ENCODE data around the gene TBC1D9B.

Gene TBC1D9B

DNA sequence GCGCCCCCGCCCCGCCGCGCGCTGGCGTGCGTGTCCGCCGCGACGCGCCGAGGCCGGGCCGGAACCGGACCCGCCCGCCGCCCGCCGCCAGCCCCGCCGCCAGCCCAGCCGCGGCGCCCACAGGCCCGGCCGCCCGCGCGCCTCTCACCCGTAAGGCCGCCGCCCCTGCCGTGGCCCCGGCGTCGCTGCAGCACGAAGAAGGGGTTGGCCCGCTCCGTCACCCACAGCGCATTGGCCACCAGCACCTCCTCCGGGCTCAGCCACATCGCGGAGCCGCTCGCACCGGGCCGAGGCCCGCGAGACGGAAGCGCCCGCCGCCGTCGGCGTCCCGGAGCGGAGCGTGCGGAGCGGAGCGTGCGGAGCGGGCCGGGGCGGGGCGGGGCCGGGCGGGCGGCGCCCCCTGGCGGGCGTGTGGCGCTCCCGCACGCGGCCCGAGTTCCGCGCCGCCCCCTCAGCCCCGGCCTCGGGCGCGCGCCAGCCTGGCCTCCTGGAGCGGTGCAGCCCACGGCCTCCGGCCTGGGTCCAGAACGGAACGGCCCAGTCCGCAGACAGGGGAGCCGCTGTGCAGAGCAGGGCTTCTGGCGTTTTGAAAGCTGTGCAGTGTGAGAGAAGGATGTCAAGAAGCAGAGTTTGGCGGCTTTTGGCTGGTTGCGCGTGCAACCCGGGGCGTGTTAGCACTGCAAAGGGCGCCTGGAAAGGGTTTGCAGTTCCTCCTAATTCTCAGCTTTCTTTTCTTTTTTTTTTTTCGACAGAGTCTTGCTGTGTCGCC, at the start of gene TBC1D9B:
TSS of gene TBC1D9B (minus strand) at position 342 of the 769 bp plus-strand sequence. CDS start at position 266, 76 bp downstream.
- peak; percentile 70 for DNase-seq

DNA sequence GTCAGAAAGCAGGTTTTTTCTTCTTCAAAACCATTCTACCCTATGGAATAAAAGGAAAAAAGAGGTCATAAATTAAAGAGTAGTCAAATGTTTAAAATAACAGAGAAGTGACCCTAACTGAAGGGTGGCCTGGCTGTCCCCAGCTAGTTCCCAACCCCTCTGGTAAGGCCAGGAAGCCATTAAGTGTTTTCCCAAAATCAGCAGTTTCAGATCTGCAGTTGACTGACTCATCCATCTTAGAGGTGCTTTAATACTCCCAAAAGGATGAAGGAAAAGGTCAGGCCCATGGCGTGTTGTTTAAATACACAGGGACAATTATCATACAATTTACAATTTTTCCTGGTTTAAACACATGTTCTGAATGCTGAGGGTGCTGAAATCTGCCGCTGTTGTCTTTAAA, 47.9 kb upstream of the TBC1D9B start:
- DNase-seq = no peak

DNA sequence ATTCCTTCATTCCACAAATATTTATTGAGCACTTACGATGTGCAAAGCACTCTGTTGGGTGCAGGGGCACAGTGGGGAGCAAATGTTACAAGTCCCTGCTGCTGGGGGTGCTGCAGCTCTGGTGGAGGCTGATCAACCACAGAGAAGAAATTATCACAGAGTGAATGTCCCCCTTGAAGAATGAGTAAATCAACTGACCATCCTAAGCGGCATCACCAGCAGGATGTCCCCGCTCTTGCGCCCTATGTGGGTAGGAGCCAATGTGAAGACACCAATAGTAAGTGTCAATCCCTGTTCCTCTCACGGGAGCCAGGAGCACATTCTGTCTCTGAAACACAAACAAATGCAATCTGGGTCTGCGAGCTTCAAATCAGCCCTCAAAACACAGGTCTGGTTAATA, 47.4 kb upstream of the TBC1D9B start:
- no peak for DNase-seq

DNA sequence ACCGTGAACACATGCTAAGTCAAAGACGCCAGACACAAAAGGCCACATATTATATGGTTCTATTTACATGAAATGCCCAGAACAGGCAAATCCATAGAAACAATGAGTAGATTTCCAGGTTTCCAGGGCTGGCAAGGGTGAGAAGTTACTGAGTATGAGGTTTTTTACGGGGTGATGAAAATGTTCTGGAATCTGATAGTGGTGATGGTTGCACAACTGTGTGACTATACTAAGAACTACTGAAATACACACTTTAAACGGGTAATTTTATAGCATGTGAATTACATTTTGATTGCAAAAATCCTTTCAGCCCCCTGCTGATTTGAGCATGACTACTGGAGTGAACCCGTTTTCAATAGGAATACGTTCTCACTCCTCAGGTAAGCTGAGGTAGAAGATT, 46.7 kb upstream of the TBC1D9B start:
- DNase-seq = no peak

DNA sequence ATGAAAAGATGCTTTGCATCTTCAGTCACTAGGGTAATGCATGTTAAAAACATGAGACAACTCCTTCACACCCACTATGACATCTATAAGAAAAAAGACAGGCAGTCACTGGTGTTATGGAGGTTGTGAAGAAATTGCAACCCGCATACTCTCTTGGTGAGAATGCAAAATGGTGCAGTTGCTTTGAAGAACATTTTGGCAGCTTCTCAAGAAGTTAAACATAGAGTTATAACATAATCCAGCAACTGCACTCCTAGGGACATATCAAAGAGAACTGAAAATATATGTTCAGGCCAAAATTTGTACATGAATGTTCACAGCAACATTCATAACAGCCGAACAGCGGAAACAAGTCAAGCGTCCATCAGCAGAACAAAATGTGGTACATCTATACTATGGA, 46.3 kb upstream of the TBC1D9B start:
- no peak for DNase-seq

DNA sequence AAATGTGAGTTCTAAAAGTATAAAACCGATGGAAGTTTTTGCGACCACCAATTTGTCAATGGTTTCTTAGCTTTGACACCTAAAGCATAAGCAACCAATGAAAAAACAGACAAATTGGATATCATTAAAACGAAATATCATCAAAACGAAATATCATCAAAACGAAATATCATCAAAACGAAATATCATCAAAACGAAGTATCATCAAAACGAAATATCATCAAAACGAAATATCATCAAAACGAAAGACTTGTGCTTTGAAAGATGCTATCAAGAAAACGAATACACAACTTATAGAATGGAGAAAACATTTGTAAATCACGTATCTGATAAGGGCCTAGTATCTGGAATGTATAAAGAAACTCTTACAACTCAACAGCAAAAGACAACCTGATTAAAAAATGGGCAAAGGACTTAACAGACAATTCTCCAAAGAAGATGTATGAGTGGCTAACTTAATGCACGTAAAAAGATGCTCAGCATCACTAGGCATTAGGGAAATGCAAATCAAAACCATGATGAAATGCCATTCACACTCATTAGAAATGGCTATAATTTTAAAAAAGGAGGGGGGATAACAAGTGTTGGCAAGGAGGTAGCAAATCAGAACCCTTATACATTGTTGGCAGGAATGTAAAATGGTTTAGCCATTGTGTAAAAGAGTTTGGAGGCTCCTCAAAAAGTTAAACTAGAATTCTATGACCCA, 29.4 kb upstream of the TBC1D9B start:
- DNase-seq = no peak

DNA sequence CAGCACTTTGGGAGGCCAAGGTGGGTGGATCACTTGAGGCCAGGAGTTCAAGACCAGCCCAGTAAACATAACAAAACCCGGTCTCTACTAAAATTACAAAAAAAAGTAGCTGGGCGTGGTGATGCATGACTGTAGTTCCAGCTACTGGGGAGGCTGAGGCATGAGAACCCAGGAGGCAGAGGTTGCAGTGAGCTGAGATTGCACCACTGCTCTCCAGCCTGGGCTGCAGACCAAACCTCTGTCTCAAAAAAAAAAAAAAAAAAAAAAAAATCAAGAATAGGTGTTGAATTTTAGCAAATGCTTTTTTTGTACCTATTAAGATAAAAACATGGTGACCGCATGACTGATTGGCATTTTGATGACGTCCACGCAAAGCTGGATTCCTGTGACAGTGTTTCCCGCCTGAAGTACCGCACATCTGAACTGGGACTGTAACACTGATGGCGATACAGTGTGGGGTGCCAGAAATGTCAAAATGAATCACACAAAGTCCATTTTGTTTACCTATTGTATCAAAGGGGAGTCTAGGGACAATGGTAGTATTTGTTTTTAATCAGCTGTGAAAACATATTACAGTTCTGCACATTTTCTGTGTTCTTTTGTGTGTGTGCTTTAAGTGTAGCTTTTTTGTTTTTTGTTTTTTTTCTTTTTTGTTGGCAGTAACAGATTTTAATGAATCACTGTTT, 23.2 kb upstream of the TBC1D9B start:
- DNase-seq = no peak

DNA sequence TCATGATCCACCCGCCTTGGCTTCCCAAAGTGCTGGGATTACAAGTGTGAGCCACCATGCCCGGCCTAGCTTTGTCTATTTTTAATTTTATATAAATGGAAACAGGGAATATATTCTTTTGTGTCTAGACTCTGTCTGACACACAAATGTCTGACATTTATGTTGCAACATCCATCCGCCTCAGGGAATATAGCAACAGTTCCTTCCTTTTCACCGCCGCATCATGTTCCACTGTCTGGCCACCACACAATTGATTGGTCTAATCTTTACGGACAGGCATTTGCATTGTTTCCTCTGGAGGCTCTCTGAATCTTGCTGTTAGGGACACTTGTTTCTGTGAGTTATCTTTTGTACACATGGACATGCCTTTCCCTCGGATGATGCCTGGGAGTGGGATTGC, 20.1 kb upstream of the TBC1D9B start:
- no peak for DNase-seq

DNA sequence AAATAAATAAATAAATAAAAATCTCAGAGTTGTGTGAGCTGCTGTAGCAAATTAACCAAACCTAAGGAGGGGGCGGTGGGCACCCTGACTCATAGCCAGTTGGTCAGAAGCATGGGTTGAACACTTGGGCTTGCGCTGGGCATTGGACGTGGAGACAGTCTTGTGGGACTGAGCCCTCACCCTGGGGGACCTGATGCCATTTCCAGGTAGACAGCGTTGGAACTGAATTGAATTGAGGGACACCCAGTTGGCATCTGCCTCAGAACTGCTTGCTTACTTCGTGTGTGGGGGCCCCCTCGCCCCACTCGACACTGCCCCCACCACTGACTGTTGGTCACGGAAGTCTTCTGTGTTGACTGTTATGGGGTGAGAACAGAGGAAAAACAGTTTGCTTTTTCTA, 19.0 kb upstream of the TBC1D9B start:
- no peak for DNase-seq

DNA sequence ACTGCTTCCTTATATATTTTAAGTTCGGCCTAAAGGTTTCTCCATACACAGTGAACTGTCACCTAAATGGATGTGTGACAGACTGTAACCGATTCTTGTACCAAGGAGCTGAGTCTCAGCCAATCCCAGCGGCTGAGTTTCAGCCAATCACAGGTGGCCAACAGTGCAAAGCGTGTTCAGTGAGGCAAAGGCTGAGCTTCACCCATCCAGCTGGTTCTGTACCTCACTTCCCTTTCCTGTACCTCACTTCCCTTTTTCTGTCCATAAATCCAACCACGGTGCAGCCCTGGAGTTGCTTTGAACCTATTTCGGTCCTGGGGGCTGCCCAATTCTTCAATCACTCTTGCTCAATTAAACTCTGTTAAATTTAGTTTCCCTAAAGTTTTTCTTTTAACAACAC, 15.7 kb upstream of the TBC1D9B start:
- DNase-seq = no peak

DNA sequence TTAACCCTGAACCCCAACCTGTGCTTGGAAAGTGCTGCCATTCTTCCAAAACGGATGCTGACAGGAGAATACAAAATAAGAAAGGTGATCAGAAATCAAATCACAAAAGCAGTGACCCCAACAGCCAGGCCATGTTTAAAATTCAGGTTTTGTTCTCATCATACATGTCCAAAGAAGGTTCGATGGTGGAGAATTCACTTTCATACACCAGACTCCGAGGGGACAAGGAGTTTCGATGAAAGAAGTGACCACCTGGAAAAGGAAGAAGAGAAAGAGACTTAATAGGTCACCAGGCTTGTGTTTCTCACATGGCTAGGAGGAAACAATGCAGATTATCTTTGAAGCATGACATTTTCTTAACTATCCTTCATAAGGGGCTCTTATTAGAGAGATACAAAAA, 12.5 kb upstream of the TBC1D9B start:
- no peak for DNase-seq

DNA sequence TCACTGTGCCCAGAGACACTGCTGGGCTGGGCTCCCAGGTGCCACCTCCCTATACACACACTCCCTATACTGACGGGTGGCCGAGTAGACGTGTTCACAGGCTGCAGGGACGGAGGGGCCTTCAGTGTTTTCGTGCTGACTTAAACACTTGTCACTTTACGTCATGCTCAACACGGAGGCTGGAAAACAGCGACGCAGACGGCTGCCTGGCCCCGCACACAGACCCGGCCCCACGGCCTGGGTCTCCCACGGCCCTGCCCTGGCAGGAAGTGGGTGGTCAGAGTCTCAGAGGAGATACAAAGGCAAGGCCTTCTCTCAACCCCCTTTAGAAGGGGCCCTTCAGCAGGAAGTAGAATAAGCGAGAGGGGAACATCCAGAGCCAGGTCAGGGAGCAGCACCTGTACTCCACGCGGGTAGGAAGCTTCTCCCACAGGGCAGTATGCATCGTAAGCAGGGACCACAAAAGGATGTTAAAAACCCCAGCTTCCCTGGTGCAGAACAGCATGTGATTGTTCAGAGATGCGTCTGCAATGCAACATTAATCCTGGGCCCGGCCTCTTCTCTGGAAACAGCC, 11.9 kb upstream of the TBC1D9B start:
- DNase-seq = no peak

DNA sequence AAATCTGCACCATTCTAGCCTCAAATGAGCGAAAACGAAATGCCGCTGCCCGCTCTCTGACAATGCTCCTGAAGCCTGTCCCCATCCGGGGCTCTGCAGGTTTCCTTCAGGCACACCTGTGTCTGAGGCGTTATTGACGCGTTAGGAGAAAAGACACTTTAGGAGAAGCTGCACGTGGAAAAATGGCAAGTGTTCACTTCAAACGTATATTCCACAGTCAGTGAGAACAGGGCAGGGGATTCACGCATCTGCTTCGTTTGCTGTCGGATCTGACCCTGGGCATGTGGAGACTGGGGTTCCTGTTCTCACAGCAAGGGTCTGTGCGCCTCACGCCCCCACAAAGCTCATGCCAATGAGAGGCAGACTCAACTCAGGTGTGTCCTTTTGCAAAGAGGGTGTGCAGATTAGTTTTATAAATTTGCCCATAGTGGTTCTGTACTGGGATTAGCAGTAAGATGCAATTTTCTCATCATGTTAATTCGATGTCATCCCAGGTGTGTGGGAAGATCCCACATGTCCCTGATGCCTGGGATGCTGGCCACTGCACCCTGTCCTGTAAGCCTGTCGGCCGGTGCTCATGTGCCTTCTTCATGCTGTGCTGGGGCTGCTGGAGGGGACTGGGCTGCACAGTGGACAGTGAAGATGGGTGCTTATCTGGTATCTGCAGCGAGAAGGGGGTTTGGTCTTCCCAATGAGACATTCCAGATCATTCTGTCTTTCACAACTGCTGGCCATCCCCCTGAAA, 11.2 kb upstream of the TBC1D9B start:
- DNase-seq = no peak

DNA sequence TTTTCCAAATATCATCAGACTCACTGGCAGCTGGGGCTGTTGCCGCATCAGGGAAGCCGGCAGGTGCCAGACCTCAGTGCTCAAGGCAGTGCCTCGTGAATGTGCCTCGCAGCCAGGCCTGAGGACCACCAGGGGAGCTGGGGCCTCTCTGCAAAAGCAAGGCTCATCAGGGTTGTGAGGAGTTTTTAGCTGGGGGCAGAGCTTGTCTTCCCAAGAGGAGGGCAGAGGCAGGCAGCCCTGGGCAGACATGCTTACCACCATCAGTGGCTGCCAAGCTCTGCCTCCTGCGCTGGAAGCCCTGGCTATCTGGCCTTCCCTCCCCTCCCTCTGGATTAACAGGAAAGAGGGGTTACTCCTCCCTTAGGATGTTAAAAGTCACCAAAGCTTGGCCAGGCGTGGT, 8.8 kb upstream of the TBC1D9B start:
- DNase-seq = no peak

DNA sequence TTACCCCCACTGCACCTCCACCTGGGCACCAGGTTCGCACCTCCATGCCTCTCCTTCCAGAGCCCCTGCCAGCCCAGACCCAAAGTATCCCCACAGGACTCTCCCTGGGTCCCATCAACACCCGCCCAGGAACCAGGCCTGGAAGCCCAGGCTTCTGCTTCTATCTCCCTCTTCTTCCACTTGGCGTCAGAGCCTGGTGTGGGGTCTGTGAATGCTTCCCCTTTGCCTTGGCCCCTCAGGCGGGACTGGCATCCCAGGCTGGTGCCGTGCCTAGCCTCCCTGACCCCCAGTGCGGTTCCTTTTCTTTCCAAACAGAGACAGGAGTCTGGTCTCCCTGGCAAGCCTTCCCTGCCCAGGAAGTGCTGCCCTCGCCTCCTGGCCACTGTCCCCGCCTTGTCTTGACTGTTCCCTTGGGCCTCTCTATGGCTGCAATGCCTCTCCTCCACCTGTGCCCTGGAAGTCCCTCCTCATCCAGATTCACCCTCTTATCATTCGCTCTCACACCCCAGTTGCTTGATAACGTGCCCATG, 7.8 kb upstream of the TBC1D9B start:
- DNase-seq = no peak

DNA sequence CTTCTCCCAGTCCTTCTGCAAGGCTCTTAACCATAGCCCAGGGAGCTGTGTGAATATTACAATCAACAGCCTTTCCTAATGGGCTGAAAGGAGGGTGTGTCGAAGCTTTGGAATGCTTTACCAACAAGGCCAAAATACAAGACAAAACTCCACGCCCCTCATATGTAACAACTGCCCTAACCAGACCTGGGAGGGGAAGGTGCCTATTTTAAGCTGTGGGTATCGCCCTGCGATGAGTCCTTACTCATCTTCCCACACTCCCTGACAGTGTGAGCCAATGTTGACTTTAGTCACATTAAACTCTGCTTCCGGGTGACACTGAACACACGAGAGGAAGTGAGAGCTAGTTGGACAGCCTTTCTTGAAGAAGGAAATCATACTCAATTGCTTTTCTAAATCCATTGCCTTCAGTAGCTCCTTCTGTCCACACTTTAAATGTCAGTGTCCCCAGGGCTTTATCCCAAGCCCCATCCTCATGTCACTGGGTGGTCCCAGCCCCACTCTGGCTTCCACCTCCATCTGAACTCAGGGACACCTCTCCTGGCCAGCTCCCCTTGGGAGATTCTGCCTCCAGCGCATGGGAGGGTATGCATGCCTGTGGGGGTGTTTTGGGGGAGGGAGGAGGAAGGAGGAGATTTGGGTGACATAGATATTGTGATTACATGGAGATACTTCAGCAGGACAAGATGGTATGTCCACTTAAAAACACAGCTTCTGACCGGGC, 6.5 kb upstream of the TBC1D9B start:
- peak; percentile 26 for DNase-seq

DNA sequence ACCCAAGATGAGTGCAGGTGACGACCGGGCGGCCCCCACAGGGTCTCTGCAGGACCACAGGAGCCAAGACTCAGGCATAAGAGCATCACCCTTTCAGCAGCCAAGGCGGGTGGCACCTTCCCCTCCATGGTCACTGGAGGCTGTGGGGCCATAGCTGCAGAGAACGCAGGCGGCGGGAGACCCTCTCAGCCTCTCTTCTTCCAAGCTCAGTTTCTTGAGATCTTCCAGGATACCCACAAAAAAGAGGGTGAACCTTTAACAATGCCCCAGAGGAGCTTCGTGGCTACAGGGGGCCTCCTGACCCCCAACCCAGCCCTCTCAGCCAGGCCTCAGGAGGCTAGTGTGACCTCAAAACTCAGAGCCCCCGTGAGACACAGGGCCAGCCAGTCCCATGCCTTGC, 5.8 kb upstream of the TBC1D9B start:
- DNase-seq = no peak

DNA sequence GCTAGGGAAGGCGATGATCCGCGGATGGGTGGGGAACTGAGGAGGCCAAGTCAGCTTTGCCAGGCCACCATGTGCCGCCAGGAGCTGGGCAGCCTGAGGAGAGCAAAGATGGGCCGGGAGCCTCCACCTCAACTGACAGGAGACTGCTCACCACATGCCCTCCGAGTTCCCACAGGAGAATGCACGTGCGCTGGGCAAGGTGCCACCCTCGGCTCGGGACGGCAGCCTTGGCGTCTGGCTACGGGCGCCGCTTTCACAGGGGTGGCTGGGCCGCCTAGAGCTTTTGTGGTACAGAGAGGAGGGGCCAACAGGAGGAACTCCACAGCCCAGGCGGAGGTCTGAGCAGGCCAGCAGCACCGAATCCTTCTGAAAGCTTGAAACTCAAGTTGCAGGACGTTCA, 5.3 kb upstream of the TBC1D9B start:
- DNase-seq = no peak

DNA sequence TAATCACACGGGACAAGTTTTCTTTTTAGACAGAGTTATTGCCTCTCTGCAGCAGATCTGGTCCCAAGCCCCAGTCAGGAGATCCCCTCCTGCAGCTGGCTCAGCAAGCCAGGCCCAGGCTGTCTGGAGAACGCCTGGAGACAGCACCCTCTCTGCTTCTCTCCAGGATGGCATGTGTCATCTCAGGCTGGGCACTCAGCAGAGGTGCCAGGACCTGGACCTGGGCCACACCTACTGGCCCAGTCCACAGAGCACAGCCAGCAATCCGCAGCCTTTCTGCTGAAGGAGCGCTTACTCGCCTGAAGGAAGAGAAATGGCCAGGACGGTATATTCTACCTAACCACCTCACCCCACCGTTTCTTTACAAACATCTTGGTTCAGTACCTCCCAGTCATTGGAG, 4.7 kb upstream of the TBC1D9B start:
- no peak for DNase-seq

DNA sequence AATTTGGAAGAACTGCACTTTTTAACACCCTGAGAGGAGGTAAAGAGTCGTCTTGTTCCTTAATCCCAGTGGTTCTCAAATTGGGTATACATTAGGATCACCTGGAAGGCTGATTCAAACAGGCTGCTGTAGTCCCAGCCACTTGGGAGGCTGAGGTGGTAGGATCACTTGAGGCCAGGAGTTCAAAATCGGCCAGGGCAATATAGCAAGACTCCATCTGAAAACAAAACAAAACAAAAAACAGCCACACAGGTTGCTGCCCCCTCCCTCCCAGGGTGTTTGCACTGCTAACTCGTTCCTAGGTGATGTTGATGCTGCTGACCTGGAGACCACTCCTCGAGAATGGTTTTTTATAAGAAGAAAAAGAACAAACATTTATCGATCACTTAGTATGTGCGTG, 1.5 kb upstream of the TBC1D9B start:
- no peak for DNase-seq

DNA sequence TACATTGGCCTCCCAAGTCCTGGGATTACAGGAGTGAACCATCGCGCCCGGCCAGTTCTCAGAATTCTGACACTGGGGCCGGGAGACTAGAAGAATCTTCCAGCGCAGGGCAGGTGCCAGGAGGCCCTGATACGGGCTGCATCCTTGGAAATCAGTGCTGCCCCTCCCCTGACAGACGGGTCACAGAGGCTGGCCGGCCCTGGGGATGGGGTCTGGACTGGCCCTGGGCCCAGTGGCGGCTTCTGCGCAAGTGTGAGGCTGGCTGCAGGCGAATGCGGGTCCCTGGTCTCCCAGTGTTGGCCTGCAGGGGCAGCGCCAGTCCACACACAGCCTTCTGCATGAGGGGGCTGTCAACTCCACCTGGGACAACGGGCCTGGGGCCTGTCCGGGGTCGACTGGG, 831 bp upstream of the TBC1D9B start:
- no peak for DNase-seq
